Endodermal cell (in vitro differentiated cells): ENCODE data around the gene TBC1D22B. TPM values are rescaled to one million over a fixed set of nuclear protein-coding genes. Genes with fewer than 3 reads are reported as not detected.

Experiments used
- DNase-seq: peaks from one replicate; pipeline ENCODE4 v3.0.0-alpha.2; 2017
- H3K27ac ChIP-seq: 2 replicates; pipeline ENCODE4 v1.5.1; 2013; ENCODE audit warnings: mild to moderate bottlenecking, low read depth, low read length, moderate library complexity
- H3K27me3 ChIP-seq: 2 replicates; pipeline ENCODE4 v1.6.1; 2013; ENCODE audit warnings: mild to moderate bottlenecking, low read length, moderate library complexity; ENCODE audit not compliant: insufficient read depth, control insufficient read depth, poor library complexity, severe bottlenecking
- H3K36me3 ChIP-seq: 2 replicates; pipeline ENCODE4 v1.7.0; 2013; ENCODE audit warnings: mild to moderate bottlenecking, low read length, moderate library complexity; ENCODE audit not compliant: control insufficient read depth, insufficient read depth
- H3K4me1 ChIP-seq: one replicate; pipeline ENCODE4 v1.7.0; 2013; ENCODE audit warnings: low read length; ENCODE audit not compliant: control insufficient read depth, insufficient read depth
- H3K4me3 ChIP-seq: 2 replicates; pipeline ENCODE4 v1.5.1; 2013; ENCODE audit warnings: mild to moderate bottlenecking, low read length, moderate library complexity
- H3K9ac ChIP-seq: 2 replicates; pipeline ENCODE4 v1.6.1; 2013; ENCODE audit warnings: mild to moderate bottlenecking, low read length, moderate library complexity; ENCODE audit not compliant: poor library complexity, severe bottlenecking; ENCODE audit errors: extremely low read depth
- H3K9me3 ChIP-seq: 2 replicates; pipeline ENCODE4 v1.6.1; 2013; ENCODE audit warnings: mild to moderate bottlenecking, low read length, moderate library complexity; ENCODE audit not compliant: control insufficient read depth
- H3K27ac Mint-ChIP-seq: 2 replicates; pipeline ENCODE4 v1.8.0; 2020; ENCODE audit warnings: mixed read lengths
- H3K27me3 Mint-ChIP-seq: 2 replicates; pipeline ENCODE4 v1.8.0; 2021; ENCODE audit warnings: mild to moderate bottlenecking, mixed read lengths; ENCODE audit not compliant: insufficient read depth
- H3K36me3 Mint-ChIP-seq: 2 replicates; pipeline ENCODE4 v1.8.0; 2020; ENCODE audit warnings: low read depth, mixed read lengths
- H3K4me1 Mint-ChIP-seq: 2 replicates; pipeline ENCODE4 v1.8.0; 2020; ENCODE audit warnings: mixed read lengths
- H3K4me3 Mint-ChIP-seq: 2 replicates; pipeline ENCODE4 v1.8.0; 2020; ENCODE audit warnings: mild to moderate bottlenecking, moderate library complexity, mixed read lengths
- H3K9me3 Mint-ChIP-seq: 2 replicates; pipeline ENCODE4 v1.8.0; 2020; ENCODE audit warnings: mild to moderate bottlenecking, mixed read lengths
- CTCF ChIP-seq: fragments of 200-600 bp; sonication (generic); conservative IDR thresholded peaks from 2 replicates; pipeline ENCODE4 v1.5.0; 2021; ENCODE audit warnings: antibody characterized with exemption, mild to moderate bottlenecking
- WGBS, 2 experiments: methylation state at CpG; one replicate each; pipeline versions ENCODE4 v1.1.5 to v1.1.7; 2013; ENCODE audit warnings: missing lambda C conversion rate in 2 of 2, mixed read lengths in 1 of 2; ENCODE audit not compliant: insufficient coverage in 1 of 2, insufficient read length in 1 of 2; 5-methylcytosine and 5-hydroxymethylcytosine counted together
- total RNA-seq, 2 donors: library from RNA; stranded (reverse); fragmentation: NEBNext Ultra II Directional in 1 of 2; extraction: Animal tissue kit (Norgen Biotek cat#: 25700) in 1 of 2; gene quantifications; 2 replicates in 1 of 2; 3 replicates in 1 of 2; pipeline ENCODE4 v1.2.1, GENCODE V29; 2021

TBC1D22B gene
- total RNA-seq, 2 donors from 2014 or later: 13.8 to 20.1 TPM

- no peak overlapping the region for H3K27ac ChIP-seq
- H3K4me3 Mint-ChIP-seq: no peak overlapping the region
- H3K27me3 ChIP-seq: peaks cover 21% of the 10 kb centered on the region
- no peak for DNase-seq
- no peaks in the 10 kb centered on the region for H3K9me3 ChIP-seq
- TF ChIP-seq CTCF: no peak
- H3K9me3 Mint-ChIP-seq: peaks cover 1% of the 10 kb centered on the region
- H3K27ac Mint-ChIP-seq: no peak overlapping the region
- no peaks in the 10 kb centered on the region for H3K36me3 ChIP-seq
- H3K36me3 Mint-ChIP-seq: no peaks in the 10 kb centered on the region
- H3K4me3 ChIP-seq: no peak overlapping the region
- WGBS, 2 experiments: 96 to 100% methylated on average over 1 to 3 of the region's 4 CpGs
- H3K9ac ChIP-seq: no peak overlapping the region
- peaks cover 34% of the 10 kb centered on the region for H3K27me3 Mint-ChIP-seq
- no peaks in the 10 kb centered on the region for H3K4me1 ChIP-seq
- H3K4me1 Mint-ChIP-seq: peaks cover 7% of the 10 kb centered on the region
These were observed 6.3 kb upstream of the TBC1D22B start for GRCh38 chr6:37251211-37251780.

GRCh38 chr6:37253486-37254007 lies 4.0 kb upstream of the TBC1D22B start:
- TF ChIP-seq CTCF: no peak
- Mint-ChIP-seq H3K27ac (no peak overlapping the region), H3K4me1 (peaks cover 13% of the 10 kb centered on the region), H3K36me3 (no peaks in the 10 kb centered on the region), H3K27me3 (peaks cover 25% of the 10 kb centered on the region), H3K9me3 (no peaks in the 10 kb centered on the region), H3K4me3 (no peak overlapping the region)
- H3K4me3 ChIP-seq: no peak overlapping the region
- H3K36me3 ChIP-seq: no peaks in the 10 kb centered on the region
- H3K9ac ChIP-seq: no peak overlapping the region
- H3K4me1 ChIP-seq: no peaks in the 10 kb centered on the region
- no peak overlapping the region for H3K27ac ChIP-seq
- DNase-seq: no peak
- H3K27me3 ChIP-seq: peaks cover 17% of the 10 kb centered on the region
- no peaks in the 10 kb centered on the region for H3K9me3 ChIP-seq

DNA sequence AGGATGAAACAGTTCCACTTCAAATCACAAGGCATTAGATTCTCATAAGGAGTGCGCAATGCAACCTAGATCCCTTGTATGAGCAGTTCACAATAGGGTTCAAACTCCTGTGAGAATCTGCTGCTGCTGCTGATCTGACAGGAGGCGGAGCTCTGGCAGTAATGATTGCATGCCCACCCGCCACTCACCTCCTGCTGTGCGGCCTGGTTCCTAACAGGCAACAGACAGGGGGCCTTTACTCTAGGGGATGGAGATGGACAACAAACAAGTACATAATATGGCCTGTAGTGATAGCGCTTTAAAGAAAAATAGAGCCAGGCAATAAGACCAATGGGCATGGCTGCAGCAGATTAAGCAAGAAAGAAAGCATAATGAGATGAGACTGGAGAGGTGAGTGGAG lies 2.7 kb upstream of the TBC1D22B start:
- Histone ChIP-seq H3K4me3 (no peak overlapping the region), H3K4me1 (no peaks in the 10 kb centered on the region), H3K27me3 (peaks cover 6% of the 10 kb centered on the region), H3K9ac (no peak overlapping the region), H3K9me3 (no peaks in the 10 kb centered on the region), H3K27ac (no peak overlapping the region), H3K36me3 (no peaks in the 10 kb centered on the region)
- Mint-ChIP-seq H3K27ac (no peak overlapping the region), H3K9me3 (no peaks in the 10 kb centered on the region), H3K36me3 (no peaks in the 10 kb centered on the region), H3K4me3 (no peak overlapping the region), H3K27me3 (peaks cover 15% of the 10 kb centered on the region), H3K4me1 (peaks cover 19% of the 10 kb centered on the region)
- peak; percentile 60 for DNase-seq
- 79 to 87% methylated on average over 5 of the region's 5 CpGs for WGBS, 2 experiments
- TF ChIP-seq CTCF: no peak
